A549 (cell line): ENCODE measurements around the gene E2F7.

Experiments used
- HMGXB4 ChIP-seq: fragments of 250-450 bp; sonication (Bioruptor Pico); IDR thresholded peaks from 2 replicates; pipeline ENCODE4 v1.5.0; 2021; ENCODE audit warnings: mild to moderate bottlenecking, moderate library complexity, borderline replicate concordance
- ZFP36 ChIP-seq: fragments of 450-650 bp; IDR thresholded peaks from 2 replicates; pipeline ENCODE4 v1.6.1; 2014; ENCODE audit warnings: borderline replicate concordance; ENCODE audit not compliant: partially characterized antibody

- no peak for TF ChIP-seq HMGXB4 (CRISPR knock-in tag)
- no peak for TF ChIP-seq ZFP36
Measured at GRCh38 chr12:77107121-77107520, 41.8 kb upstream of the E2F7 start.
